Neural progenitor cell (in vitro differentiated cells): ENCODE measurements around the gene PPP2R2C. TPM values are rescaled to one million over a fixed set of nuclear protein-coding genes. Genes with fewer than 3 reads are reported as not detected.

Experiments used
- DNase-seq: peaks from one replicate; pipeline ENCODE4 v3.0.0-alpha.2; 2016; ENCODE audit warnings: low spot score
- H2AFZ ChIP-seq: fragments of 200-600 bp; sonication (generic); replicated peaks from 2 replicates; pipeline ENCODE4 v1.6.1; 2016; ENCODE audit warnings: antibody characterized with exemption
- H3F3A ChIP-seq: fragments of 200-600 bp; sonication (generic); 2 replicates; pipeline ENCODE4 v1.6.1; 2016; ENCODE audit warnings: antibody characterized with exemption, low read depth
- H3K27ac ChIP-seq: fragments of 200-600 bp; sonication (generic); 2 replicates; pipeline ENCODE4 v1.5.1; 2016; ENCODE audit warnings: mild to moderate bottlenecking
- H3K27me3 ChIP-seq: fragments of 200-600 bp; sonication (generic); 2 replicates; pipeline ENCODE4 v1.6.1; 2016; ENCODE audit warnings: mild to moderate bottlenecking, moderate library complexity
- H3K36me3 ChIP-seq: fragments of 200-600 bp; sonication (generic); 2 replicates; pipeline ENCODE4 v1.5.1; 2016
- H3K4me1 ChIP-seq: fragments of 200-600 bp; sonication (generic); 2 replicates; pipeline ENCODE4 v1.6.1; 2016; ENCODE audit warnings: mixed run types
- H3K4me2 ChIP-seq: fragments of 200-600 bp; sonication (generic); 2 replicates; pipeline ENCODE4 v1.6.1; 2016
- H3K4me3 ChIP-seq: fragments of 200-600 bp; sonication (generic); 2 replicates; pipeline ENCODE4 v1.5.1; 2016
- H3K79me2 ChIP-seq: fragments of 200-600 bp; sonication (generic); 2 replicates; pipeline ENCODE4 v1.6.1; 2016; ENCODE audit warnings: low read depth
- H3K9ac ChIP-seq: fragments of 200-600 bp; sonication (generic); 2 replicates; pipeline ENCODE4 v1.6.1; 2016
- H3K9me3 ChIP-seq: fragments of 200-600 bp; sonication (generic); 2 replicates; pipeline ENCODE4 v1.5.1; 2016; ENCODE audit warnings: low read depth
- H4K20me1 ChIP-seq: fragments of 200-600 bp; sonication (generic); 2 replicates; pipeline ENCODE4 v1.6.1; 2016; ENCODE audit warnings: low read depth
- H3K27ac Mint-ChIP-seq: 3 replicates; pipeline ENCODE4 v1.8.0; 2021; ENCODE audit warnings: mixed read lengths
- H3K27me3 Mint-ChIP-seq: 2 replicates; pipeline ENCODE4 v1.8.0; 2022; ENCODE audit warnings: low read depth, mild to moderate bottlenecking, inconsistent platforms, moderate library complexity, mixed read lengths; ENCODE audit not compliant: insufficient read depth
- H3K36me3 Mint-ChIP-seq: 3 replicates; pipeline ENCODE4 v1.8.0; 2021; ENCODE audit warnings: mixed read lengths
- H3K4me1 Mint-ChIP-seq: 3 replicates; pipeline ENCODE4 v1.8.0; 2021; ENCODE audit warnings: mixed read lengths
- H3K4me3 Mint-ChIP-seq: 3 replicates; pipeline ENCODE4 v1.8.0; 2021; ENCODE audit warnings: mild to moderate bottlenecking, moderate library complexity, mixed read lengths
- H3K9me3 Mint-ChIP-seq: 3 replicates; pipeline ENCODE4 v1.8.0; 2020; ENCODE audit warnings: mixed read lengths
- EZH2 ChIP-seq: fragments of 200-600 bp; sonication (generic); IDR thresholded peaks from 2 replicates; pipeline ENCODE4 v1.6.1; 2017; ENCODE audit warnings: antibody characterized with exemption, mild to moderate bottlenecking, moderate library complexity
- EZH2phosphoT487 ChIP-seq: fragments of 200-600 bp; sonication (generic); IDR thresholded peaks from 2 replicates; pipeline ENCODE4 v1.6.1; 2017; ENCODE audit warnings: antibody characterized with exemption
- total RNA-seq: library from RNA; depleted of rRNA; stranded (reverse); fragments of >200 nt; gene quantifications from 2 replicates; pipeline ENCODE4 v1.2.3, GENCODE V29; 2015; ENCODE audit warnings: low replicate concordance
- TF ChIP-seq, protein P1 (sequence below): fragments of 200-600 bp; sonication (generic); IDR thresholded peaks from 2 replicates; pipeline ENCODE4 v1.5.1; 2017; ENCODE audit warnings: antibody characterized with exemption, mild to moderate bottlenecking

Gene PPP2R2C
- total RNA-seq, 1 donor from 2014 or later: 3.5 TPM

- Histone ChIP-seq H3K27me3 (no peaks in the 10 kb centered on the region), H3K4me3 (no peak overlapping the region), H4K20me1 (no peaks in the 10 kb centered on the region), H3K4me2 (no peak overlapping the region), H3K27ac (no peak overlapping the region), H3K9ac (no peak overlapping the region), H3K36me3 (no peaks in the 10 kb centered on the region), H3F3A (no peaks in the 10 kb centered on the region), H3K79me2 (no peaks in the 10 kb centered on the region), H3K9me3 (no peaks in the 10 kb centered on the region), H3K4me1 (no peaks in the 10 kb centered on the region), H2AFZ (no peak overlapping the region)
- no peak for DNase-seq
- no peak overlapping the region for H3K27ac Mint-ChIP-seq
- H3K36me3 Mint-ChIP-seq: peaks cover 14% of the 10 kb centered on the region
- no peak for TF ChIP-seq EZH2
- TF ChIP-seq EZH2phosphoT487: no peak
- TF ChIP-seq, protein P1, sequence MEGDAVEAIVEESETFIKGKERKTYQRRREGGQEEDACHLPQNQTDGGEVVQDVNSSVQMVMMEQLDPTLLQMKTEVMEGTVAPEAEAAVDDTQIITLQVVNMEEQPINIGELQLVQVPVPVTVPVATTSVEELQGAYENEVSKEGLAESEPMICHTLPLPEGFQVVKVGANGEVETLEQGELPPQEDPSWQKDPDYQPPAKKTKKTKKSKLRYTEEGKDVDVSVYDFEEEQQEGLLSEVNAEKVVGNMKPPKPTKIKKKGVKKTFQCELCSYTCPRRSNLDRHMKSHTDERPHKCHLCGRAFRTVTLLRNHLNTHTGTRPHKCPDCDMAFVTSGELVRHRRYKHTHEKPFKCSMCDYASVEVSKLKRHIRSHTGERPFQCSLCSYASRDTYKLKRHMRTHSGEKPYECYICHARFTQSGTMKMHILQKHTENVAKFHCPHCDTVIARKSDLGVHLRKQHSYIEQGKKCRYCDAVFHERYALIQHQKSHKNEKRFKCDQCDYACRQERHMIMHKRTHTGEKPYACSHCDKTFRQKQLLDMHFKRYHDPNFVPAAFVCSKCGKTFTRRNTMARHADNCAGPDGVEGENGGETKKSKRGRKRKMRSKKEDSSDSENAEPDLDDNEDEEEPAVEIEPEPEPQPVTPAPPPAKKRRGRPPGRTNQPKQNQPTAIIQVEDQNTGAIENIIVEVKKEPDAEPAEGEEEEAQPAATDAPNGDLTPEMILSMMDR: no peak
- no peaks in the 10 kb centered on the region for H3K9me3 Mint-ChIP-seq
- no peaks in the 10 kb centered on the region for H3K4me1 Mint-ChIP-seq
- no peak overlapping the region for H3K4me3 Mint-ChIP-seq
- H3K27me3 Mint-ChIP-seq: no peaks in the 10 kb centered on the region
These were observed 177.6 kb downstream of the PPP2R2C start for GRCh38 chr4:6294705-6295421.

- Mint-ChIP-seq H3K27me3 (no peaks in the 10 kb centered on the region), H3K4me3 (no peak overlapping the region), H3K36me3 (peaks cover 19% of the 10 kb centered on the region), H3K27ac (peak overlapping the region; percentile 7), H3K4me1 (no peaks in the 10 kb centered on the region), H3K9me3 (no peaks in the 10 kb centered on the region)
- no peak for TF ChIP-seq EZH2phosphoT487
- TF ChIP-seq, protein P1: no peak
- TF ChIP-seq EZH2: no peak
- no peaks in the 10 kb centered on the region for H4K20me1 ChIP-seq
- no peak overlapping the region for H2AFZ ChIP-seq
- H3K27me3 ChIP-seq: no peaks in the 10 kb centered on the region
- no peaks in the 10 kb centered on the region for H3K36me3 ChIP-seq
- DNase-seq: no peak
- no peak overlapping the region for H3K4me3 ChIP-seq
- no peaks in the 10 kb centered on the region for H3K4me1 ChIP-seq
- no peak overlapping the region for H3K27ac ChIP-seq
- no peaks in the 10 kb centered on the region for H3K9me3 ChIP-seq
- H3K9ac ChIP-seq: no peak overlapping the region
- H3F3A ChIP-seq: no peaks in the 10 kb centered on the region
- H3K4me2 ChIP-seq: no peak overlapping the region
- H3K79me2 ChIP-seq: no peaks in the 10 kb centered on the region
These were observed 178.8 kb downstream of the PPP2R2C start for GRCh38 chr4:6293661-6294060.

DNA sequence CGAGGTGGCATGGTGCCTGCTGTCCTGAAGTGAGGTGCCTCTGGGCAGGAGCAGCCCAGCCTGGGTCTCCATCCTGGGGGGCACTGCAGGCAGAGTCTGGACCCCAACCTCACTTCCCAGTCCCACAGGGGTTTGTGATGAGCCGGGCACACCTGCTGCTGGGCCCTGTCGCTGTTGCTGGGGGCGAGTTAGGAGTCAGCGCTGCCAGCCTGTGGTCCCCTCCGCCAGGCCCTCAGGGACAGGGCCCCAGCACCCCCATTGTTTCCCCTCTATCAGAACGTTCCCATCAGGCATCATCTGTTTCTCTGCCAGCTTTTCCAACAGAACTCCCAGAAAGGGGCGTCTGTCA, 179.3 kb downstream of the PPP2R2C start:
- H3K27ac Mint-ChIP-seq: no peak overlapping the region
- H3K4me3 Mint-ChIP-seq: no peak overlapping the region
- Histone ChIP-seq H3K4me2 (no peak overlapping the region), H3K79me2 (no peaks in the 10 kb centered on the region), H3K9ac (no peak overlapping the region), H3K36me3 (no peaks in the 10 kb centered on the region), H2AFZ (no peak overlapping the region), H3K4me3 (no peak overlapping the region), H3K27ac (no peak overlapping the region), H3F3A (no peaks in the 10 kb centered on the region), H3K4me1 (no peaks in the 10 kb centered on the region), H3K27me3 (no peaks in the 10 kb centered on the region), H3K9me3 (no peaks in the 10 kb centered on the region), H4K20me1 (no peaks in the 10 kb centered on the region)
- no peak for TF ChIP-seq EZH2phosphoT487
- peaks cover 19% of the 10 kb centered on the region for H3K36me3 Mint-ChIP-seq
- no peaks in the 10 kb centered on the region for H3K9me3 Mint-ChIP-seq
- no peak for DNase-seq
- no peaks in the 10 kb centered on the region for H3K4me1 Mint-ChIP-seq
- no peaks in the 10 kb centered on the region for H3K27me3 Mint-ChIP-seq

GRCh38 chr4:6292376-6293096, 179.9 kb downstream of the PPP2R2C start:
- Histone ChIP-seq H3K36me3 (no peaks in the 10 kb centered on the region), H3K4me1 (no peaks in the 10 kb centered on the region), H3K9me3 (no peaks in the 10 kb centered on the region), H4K20me1 (no peaks in the 10 kb centered on the region), H3K79me2 (no peaks in the 10 kb centered on the region), H3K4me3 (no peak overlapping the region), H3K4me2 (no peak overlapping the region), H3K27ac (no peak overlapping the region), H2AFZ (no peak overlapping the region), H3F3A (no peaks in the 10 kb centered on the region), H3K9ac (no peak overlapping the region), H3K27me3 (no peaks in the 10 kb centered on the region)
- TF ChIP-seq, protein P1: no peak
- no peak for TF ChIP-seq EZH2phosphoT487
- no peak for TF ChIP-seq EZH2
- Mint-ChIP-seq H3K4me3 (no peak overlapping the region), H3K27ac (peak overlapping the region; percentile 46), H3K27me3 (no peaks in the 10 kb centered on the region), H3K9me3 (no peaks in the 10 kb centered on the region), H3K4me1 (no peaks in the 10 kb centered on the region), H3K36me3 (peaks cover 19% of the 10 kb centered on the region)
- DNase-seq: no peak
